WTC11 (cell line): Measurements from ENCODE around the gene CFI.

Source experiments
- JUN ChIP-seq: sonication (generic); formaldehyde crosslinking; IDR thresholded peaks from 2 replicates; pipeline ENCODE4 v1.8.0; 2023; ENCODE audit warnings: mild to moderate bottlenecking, missing genetic modification reagents
- SP1 ChIP-seq: sonication (generic); formaldehyde crosslinking; conservative IDR thresholded peaks from 2 replicates; pipeline ENCODE4 v1.8.1; 2022; ENCODE audit warnings: missing genetic modification reagents
- TEAD4 ChIP-seq: sonication (generic); formaldehyde crosslinking; IDR thresholded peaks from 2 replicates; pipeline ENCODE4 v1.8.0; 2022; ENCODE audit warnings: mild to moderate bottlenecking, missing genetic modification reagents
- TP53 ChIP-seq: sonication (generic); formaldehyde crosslinking; IDR thresholded peaks from 2 replicates; pipeline ENCODE4 v1.8.1; 2023; ENCODE audit warnings: mild to moderate bottlenecking, missing genetic modification reagents
- TF ChIP-seq, protein P1 (sequence below): fragments of 200-600 bp; IDR thresholded peaks from 2 replicates; pipeline ENCODE4 v1.8.0; 2022; ENCODE audit warnings: antibody characterized with exemption

DNA sequence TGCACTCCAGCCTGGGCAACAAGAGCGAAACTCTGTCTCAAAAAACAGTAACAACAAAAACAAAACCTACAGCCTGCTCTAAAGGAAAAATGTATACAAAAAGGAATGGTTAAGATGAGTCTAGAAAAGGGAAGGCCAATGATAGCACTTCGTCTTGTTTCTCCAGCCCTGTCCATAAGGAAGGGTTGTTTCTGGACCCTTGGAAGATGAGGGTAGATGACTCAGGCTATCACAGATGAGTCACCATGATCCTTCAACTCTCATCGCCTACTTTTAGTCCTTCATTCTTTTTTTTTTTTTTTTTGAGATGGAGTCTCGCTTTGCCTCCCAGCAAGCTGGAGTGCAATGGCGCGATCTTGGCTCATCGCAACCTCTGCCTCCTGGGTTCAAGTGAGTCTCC is 80.8 kb downstream of the CFI start:
- TF ChIP-seq, protein P1, sequence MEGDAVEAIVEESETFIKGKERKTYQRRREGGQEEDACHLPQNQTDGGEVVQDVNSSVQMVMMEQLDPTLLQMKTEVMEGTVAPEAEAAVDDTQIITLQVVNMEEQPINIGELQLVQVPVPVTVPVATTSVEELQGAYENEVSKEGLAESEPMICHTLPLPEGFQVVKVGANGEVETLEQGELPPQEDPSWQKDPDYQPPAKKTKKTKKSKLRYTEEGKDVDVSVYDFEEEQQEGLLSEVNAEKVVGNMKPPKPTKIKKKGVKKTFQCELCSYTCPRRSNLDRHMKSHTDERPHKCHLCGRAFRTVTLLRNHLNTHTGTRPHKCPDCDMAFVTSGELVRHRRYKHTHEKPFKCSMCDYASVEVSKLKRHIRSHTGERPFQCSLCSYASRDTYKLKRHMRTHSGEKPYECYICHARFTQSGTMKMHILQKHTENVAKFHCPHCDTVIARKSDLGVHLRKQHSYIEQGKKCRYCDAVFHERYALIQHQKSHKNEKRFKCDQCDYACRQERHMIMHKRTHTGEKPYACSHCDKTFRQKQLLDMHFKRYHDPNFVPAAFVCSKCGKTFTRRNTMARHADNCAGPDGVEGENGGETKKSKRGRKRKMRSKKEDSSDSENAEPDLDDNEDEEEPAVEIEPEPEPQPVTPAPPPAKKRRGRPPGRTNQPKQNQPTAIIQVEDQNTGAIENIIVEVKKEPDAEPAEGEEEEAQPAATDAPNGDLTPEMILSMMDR: no peak
- no peak for TF ChIP-seq TP53 (CRISPR knock-in tag)
- TF ChIP-seq SP1 (CRISPR knock-in tag): no peak
- no peak for TF ChIP-seq TEAD4 (CRISPR knock-in tag)
- no peak for TF ChIP-seq JUN (CRISPR knock-in tag)
